BE2C (cell line): Measurements from ENCODE around the gene EGFL8.
A peak's percentile ranks its signal among the peaks of the same experiment; 100 is the strongest.
"Not testable (repeated sequence)": the region's sequence is repeated elsewhere in the genome, so short reads cannot be mapped to it uniquely, and the experiment has no call there.

Experiments used
- DNase-seq: peaks from one replicate; pipeline ENCODE4 v3.0.0-alpha.2; 2020
- H3K27me3 ChIP-seq: fragments of 250-450 bp; sonication (Bioruptor Pico); 2 replicates; pipeline ENCODE4 v1.5.1; 2020; ENCODE audit warnings: mild to moderate bottlenecking
- H3K36me3 ChIP-seq: fragments of 250-450 bp; sonication (Bioruptor Pico); 2 replicates; pipeline ENCODE4 v1.5.1; 2020; ENCODE audit warnings: mild to moderate bottlenecking
- H3K4me1 ChIP-seq: fragments of 250-450 bp; sonication (Bioruptor Pico); 2 replicates; pipeline ENCODE4 v1.5.1; 2020
- H3K4me3 ChIP-seq: 2 replicates; pipeline ENCODE4 v1.5.1; 2011; ENCODE audit warnings: low read depth, low read length
- H3K9me3 ChIP-seq: fragments of 250-450 bp; sonication (Bioruptor Pico); 2 replicates; pipeline ENCODE4 v1.5.1; 2020
- CTCF ChIP-seq: IDR thresholded peaks from 2 replicates; pipeline ENCODE4 v1.5.1; 2012; ENCODE audit warnings: mild to moderate bottlenecking, low read depth, low read length

The EGFL8 gene

DNA sequence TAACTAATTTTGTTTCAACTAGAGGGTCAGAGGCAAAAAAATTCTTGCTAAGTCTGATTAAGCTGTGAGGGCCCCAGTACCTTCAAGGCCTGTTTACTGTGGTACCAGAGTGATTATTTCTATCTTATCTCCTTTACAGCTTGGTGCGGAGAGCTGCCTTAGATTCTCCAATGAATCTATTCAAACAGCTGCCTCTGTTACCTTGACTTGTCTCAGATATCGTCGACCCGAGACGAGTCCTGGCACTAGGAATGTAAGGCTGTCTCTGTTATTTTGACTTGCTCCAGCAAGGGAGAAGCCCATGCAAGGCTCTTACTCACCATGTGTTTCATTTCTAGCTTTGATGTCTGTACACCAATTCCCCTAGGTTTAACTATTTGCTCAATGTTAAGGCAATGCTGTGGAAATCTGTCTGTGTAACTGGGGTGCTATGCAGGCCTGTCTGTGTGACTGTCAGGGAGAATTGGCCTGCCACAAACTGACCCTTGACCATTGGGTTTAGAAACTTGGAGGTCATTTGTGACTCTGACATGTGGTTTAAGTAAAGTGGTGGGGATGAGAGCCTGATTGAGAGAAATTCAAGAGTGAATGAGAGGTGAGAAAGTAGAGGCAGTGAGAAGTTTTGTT is 23.9 kb upstream of the EGFL8 start:
- Histone ChIP-seq H3K36me3 (no peaks in the 10 kb centered on the region), H3K27me3 (no peaks in the 10 kb centered on the region), H3K4me1 (no peaks in the 10 kb centered on the region), H3K9me3 (no peaks in the 10 kb centered on the region), H3K4me3 (no peak overlapping the region)
- DNase-seq: no peak
- TF ChIP-seq CTCF: no peak

- H3K9me3 ChIP-seq, H3K4me3 ChIP-seq, H3K36me3 ChIP-seq, H3K27me3 ChIP-seq, H3K4me1 ChIP-seq, DNase-seq: not testable (repeated sequence)
These were observed 20.2 kb upstream of the EGFL8 start for GRCh38 chr6:32144238-32144637.

GRCh38 chr6:32146287-32146686 is 18.1 kb upstream of the EGFL8 start:
- no peak for TF ChIP-seq CTCF
- H3K4me3 ChIP-seq: no peak overlapping the region

DNA sequence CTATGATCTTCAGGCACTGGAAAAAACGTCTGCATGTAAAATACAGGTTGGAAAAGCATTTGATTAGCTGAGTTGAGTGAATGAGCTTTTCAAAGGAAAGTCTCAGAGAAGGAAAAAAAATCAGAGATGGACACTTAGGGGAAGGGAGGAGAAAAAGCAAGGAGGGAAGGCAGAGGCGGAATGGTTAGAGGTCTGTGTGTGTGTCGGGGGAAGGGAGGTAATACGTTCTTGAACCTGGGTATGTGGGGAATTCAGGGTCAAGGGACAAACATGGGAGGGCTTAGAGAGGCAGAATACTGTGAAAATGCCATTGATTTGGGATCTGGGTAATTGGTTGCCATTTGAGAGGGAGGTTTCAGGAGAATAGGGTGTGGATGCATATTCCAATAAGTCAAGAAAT is 17.7 kb upstream of the EGFL8 start:
- no peak for DNase-seq
- H3K4me3 ChIP-seq: no peak overlapping the region
- H3K9me3 ChIP-seq: no peaks in the 10 kb centered on the region
- no peak for TF ChIP-seq CTCF
- no peaks in the 10 kb centered on the region for H3K4me1 ChIP-seq
- H3K36me3 ChIP-seq: no peaks in the 10 kb centered on the region
- H3K27me3 ChIP-seq: no peaks in the 10 kb centered on the region

More at GRCh38 chr6:32146287-32146686, 18.1 kb upstream of the EGFL8 start:
- H3K27me3 ChIP-seq: no peaks in the 10 kb centered on the region
- no peaks in the 10 kb centered on the region for H3K4me1 ChIP-seq
- no peaks in the 10 kb centered on the region for H3K36me3 ChIP-seq
- H3K9me3 ChIP-seq: no peaks in the 10 kb centered on the region
- DNase-seq: no peak

DNA sequence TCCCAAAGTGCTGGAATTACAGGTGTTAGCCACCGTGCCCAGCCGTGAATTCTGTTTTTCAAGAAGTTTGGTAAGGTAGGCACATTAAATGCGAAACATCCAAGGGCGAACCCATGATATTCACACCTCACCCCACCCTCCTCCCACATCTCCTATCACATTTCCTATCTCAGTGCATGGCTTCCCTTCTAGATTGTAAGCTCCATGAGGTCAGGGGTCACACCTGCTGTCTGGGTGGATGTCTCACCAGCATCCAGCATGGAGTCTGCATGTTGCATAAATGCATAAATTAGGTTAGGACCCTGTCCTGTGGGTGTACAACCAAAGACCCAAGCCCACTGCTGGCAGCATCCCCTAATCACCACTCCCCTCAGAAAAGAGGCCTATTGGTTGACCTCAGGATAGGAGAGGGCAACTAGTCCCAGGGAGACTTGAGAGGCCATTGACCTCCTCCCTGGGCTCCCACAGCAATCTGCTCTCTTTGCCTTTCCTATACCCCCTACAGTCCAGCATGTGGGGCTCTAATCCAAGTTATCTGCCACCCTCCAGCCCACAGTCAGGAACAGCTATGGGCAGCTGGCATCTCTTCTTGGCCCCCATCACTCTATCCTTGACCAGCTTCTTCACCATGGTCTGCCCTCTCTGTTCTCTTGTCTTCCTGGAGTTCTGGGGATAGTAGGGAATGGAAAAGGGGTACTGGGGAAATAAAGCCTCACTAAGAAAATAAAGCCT is 16.8 kb upstream of the EGFL8 start:
- DNase-seq: no peak
- Histone ChIP-seq H3K4me1 (peaks cover 4% of the 10 kb centered on the region), H3K27me3 (no peaks in the 10 kb centered on the region), H3K4me3 (no peak overlapping the region), H3K36me3 (no peaks in the 10 kb centered on the region), H3K9me3 (no peaks in the 10 kb centered on the region)
- no peak for TF ChIP-seq CTCF

DNA sequence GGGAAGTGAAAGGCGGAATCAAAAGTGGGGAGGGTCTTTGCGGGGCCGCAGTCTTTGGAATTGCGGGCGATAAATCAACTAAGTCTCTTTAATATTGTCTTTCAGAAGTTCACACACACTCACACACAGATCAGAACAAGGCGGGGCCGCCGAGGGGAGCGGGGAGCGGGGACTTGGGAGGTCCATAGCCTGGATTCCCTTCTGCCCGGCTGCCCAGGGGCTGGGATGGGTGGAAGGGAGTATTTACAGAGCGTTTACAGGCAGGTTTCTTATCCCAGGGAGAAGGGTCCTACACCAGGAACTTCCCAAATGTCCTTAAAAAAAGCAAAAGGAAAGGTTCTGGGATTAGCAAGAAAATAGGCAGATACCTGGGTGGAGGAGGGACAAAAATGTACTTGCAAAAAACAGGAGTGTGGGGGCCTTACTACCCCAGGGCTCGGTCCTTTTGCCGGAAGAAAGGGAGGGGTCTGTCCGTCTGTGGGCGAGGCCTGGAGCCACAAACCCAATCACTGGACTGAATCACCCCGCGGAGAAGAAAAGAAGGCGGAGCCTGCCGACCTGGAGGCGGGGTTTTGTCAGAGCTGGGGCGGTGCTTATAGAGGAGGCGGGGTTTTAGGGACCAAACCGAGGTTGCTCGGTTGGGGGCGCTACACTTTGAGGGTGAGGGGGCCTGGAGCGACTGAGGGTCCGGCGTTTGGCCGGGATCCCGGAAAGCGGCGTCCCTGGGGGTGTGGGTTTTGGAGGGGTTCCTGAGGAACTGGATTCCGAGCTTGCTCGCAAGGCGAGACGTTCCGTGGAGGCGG is 15.9 kb upstream of the EGFL8 start:
- H3K4me1 ChIP-seq: peaks cover 4% of the 10 kb centered on the region
- no peaks in the 10 kb centered on the region for H3K36me3 ChIP-seq
- DNase-seq: peak; percentile 45
- no peak for TF ChIP-seq CTCF
- no peak overlapping the region for H3K4me3 ChIP-seq
- no peaks in the 10 kb centered on the region for H3K27me3 ChIP-seq
- H3K9me3 ChIP-seq: no peaks in the 10 kb centered on the region
